Glutamatergic neuron (in vitro differentiated cells): ENCODE results near the gene PHLDB2. TPM values are rescaled to one million over a fixed set of nuclear protein-coding genes. Genes with fewer than 3 reads are reported as not detected.
A peak's percentile ranks its signal among the peaks of the same experiment; 100 is the strongest.

Source experiments
- DNase-seq: peaks from one replicate; pipeline ENCODE4 v3.0.0; 2022
- H3K27ac Mint-ChIP-seq: one replicate; pipeline ENCODE4 v1.8.0; 2020; ENCODE audit warnings: mild to moderate bottlenecking, mixed read lengths, inconsistent platforms; ENCODE audit not compliant: unreplicated experiment
- H3K27me3 Mint-ChIP-seq: one replicate; pipeline ENCODE4 v1.8.0; 2020; ENCODE audit warnings: mild to moderate bottlenecking, moderate library complexity, mixed read lengths, inconsistent platforms; ENCODE audit not compliant: unreplicated experiment
- H3K36me3 Mint-ChIP-seq: one replicate; pipeline ENCODE4 v1.8.0; 2020; ENCODE audit warnings: mild to moderate bottlenecking, mixed read lengths, inconsistent platforms; ENCODE audit not compliant: unreplicated experiment
- H3K4me1 Mint-ChIP-seq: one replicate; pipeline ENCODE4 v1.8.0; 2020; ENCODE audit warnings: mild to moderate bottlenecking, low read depth, mixed read lengths, inconsistent platforms; ENCODE audit not compliant: unreplicated experiment
- H3K4me3 Mint-ChIP-seq: one replicate; pipeline ENCODE4 v1.8.0; 2020; ENCODE audit warnings: mild to moderate bottlenecking, mixed read lengths, inconsistent platforms; ENCODE audit not compliant: unreplicated experiment
- H3K9me3 Mint-ChIP-seq: one replicate; pipeline ENCODE4 v1.8.0; 2020; ENCODE audit warnings: mild to moderate bottlenecking, moderate library complexity, mixed read lengths, inconsistent platforms; ENCODE audit not compliant: unreplicated experiment
- CTCF ChIP-seq: fragments of 200-600 bp; sonication (generic); IDR thresholded peaks from one replicate; pipeline ENCODE4 v1.5.0; 2021; ENCODE audit not compliant: partially characterized antibody, unreplicated experiment
- total RNA-seq: library from RNA; stranded (reverse); fragmentation: NEBNext Ultra II Directional; extraction: Animal tissue kit (Norgen Biotek cat#: 25700); gene quantifications from one replicate; pipeline ENCODE4 v1.2.1, GENCODE V29; 2021; ENCODE audit not compliant: unreplicated experiment

The PHLDB2 gene
- total RNA-seq, 1 donor from 2014 or later: 18.7 TPM

- Mint-ChIP-seq H3K4me1 (peaks cover 13% of the 10 kb centered on the region), H3K27me3 (peaks cover 2% of the 10 kb centered on the region)
These were observed 125.7 kb downstream of the PHLDB2 start for GRCh38 chr3:111984636-111985298.

DNA sequence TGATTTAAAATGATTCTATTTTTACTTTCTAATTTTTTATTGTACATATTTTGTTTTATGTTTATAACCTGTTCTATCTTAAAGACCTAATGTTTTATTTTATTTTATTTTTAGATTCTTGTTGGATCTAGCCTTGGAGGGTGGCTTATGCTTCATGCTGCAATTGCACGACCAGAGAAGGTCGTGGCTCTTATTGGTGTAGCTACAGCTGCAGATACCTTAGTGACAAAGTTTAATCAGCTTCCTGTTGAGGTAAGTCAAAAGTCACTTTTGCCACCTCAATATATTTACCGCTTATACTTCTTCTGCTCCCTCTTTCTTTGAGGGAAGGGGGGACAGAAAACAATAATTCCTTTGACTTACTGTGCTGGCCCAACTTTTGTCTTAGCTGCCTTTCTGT is 127.7 kb downstream of the PHLDB2 start:
- no peak for DNase-seq
- no peaks in the 10 kb centered on the region for H3K9me3 Mint-ChIP-seq
- H3K27me3 Mint-ChIP-seq: peaks cover 2% of the 10 kb centered on the region
- no peak overlapping the region for H3K27ac Mint-ChIP-seq
- no peak for TF ChIP-seq CTCF
- no peaks in the 10 kb centered on the region for H3K36me3 Mint-ChIP-seq
- peaks cover 6% of the 10 kb centered on the region for H3K4me1 Mint-ChIP-seq
- H3K4me3 Mint-ChIP-seq: no peak overlapping the region

More at GRCh38 chr3:111984636-111985298, 125.7 kb downstream of the PHLDB2 start:
- Mint-ChIP-seq H3K27ac (no peak overlapping the region), H3K4me3 (no peak overlapping the region), H3K9me3 (no peaks in the 10 kb centered on the region), H3K36me3 (no peaks in the 10 kb centered on the region)
- DNase-seq: no peak
- no peak for TF ChIP-seq CTCF

DNA sequence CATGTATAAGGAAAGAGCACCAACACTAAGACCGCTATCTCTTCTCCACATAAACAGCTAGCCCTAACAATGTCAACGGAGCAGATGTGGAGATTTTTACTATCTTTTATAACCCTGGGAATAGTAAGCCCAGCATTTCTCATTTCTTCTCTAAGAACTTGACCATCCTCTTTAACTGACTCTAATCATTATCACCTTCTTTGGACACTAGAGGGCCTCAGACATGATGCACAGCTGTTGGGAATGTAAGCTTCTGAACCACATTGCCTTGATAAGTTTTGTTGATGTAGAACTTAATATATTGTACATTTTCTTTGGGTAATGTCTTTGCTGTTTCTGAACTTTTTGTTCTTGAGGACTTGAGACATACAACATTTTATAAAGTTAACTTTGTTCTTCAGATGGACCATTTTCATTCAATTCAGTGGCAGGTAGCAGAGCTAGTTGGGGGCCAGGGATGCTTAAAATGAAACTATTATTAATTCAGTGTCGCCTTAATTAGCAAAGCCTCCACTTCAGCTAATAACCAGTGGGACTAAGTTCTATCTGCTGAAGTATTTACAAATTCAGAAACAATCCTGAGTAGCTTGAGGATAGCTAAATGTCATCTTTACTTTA is 130.1 kb downstream of the PHLDB2 start:
- TF ChIP-seq CTCF: peak; percentile 84
- Mint-ChIP-seq H3K9me3 (no peaks in the 10 kb centered on the region), H3K27ac (peak overlapping the region; percentile 2), H3K4me1 (peaks cover 8% of the 10 kb centered on the region), H3K36me3 (no peaks in the 10 kb centered on the region), H3K4me3 (no peak overlapping the region), H3K27me3 (peaks cover 2% of the 10 kb centered on the region)
- no peak for DNase-seq

DNA sequence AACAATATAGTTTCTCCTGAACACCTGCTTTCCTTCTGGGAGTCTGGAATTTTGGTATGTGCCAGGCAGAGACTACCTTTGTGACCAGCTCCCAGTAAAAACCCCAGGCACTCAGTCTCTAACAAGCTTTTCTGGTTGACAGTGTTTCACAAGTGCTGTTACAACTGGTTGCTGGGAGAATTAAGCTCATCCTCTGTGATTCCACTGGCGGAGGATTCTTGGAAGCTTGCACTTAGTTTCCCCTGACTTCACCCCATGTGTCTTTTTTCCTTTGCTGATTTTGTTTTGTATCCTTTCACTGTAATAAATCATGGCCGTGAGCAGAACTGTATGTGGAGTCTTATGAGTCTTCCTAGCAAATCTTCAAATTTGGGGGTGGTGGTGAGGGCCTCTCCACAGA is 134.0 kb downstream of the PHLDB2 start:
- H3K27me3 Mint-ChIP-seq: no peaks in the 10 kb centered on the region
- H3K4me1 Mint-ChIP-seq: peaks cover 12% of the 10 kb centered on the region
- H3K9me3 Mint-ChIP-seq: no peaks in the 10 kb centered on the region
- no peak overlapping the region for H3K4me3 Mint-ChIP-seq
- no peak for TF ChIP-seq CTCF
- no peak for DNase-seq
- no peak overlapping the region for H3K27ac Mint-ChIP-seq
- H3K36me3 Mint-ChIP-seq: no peaks in the 10 kb centered on the region
